KMS-11 (cell line): ENCODE results near the gene GDF10.

ENCODE experiments used
- H2AFZ ChIP-seq: fragments of 200-600 bp; sonication (generic); 2 replicates; pipeline ENCODE4 v1.6.1; 2016; ENCODE audit warnings: antibody characterized with exemption, mixed run types, low read depth
- H3K27ac ChIP-seq: fragments of 200-600 bp; sonication (generic); 2 replicates; pipeline ENCODE4 v1.6.1; 2016; ENCODE audit warnings: mild to moderate bottlenecking, mixed run types
- H3K27me3 ChIP-seq: fragments of 200-600 bp; sonication (generic); 2 replicates; pipeline ENCODE4 v1.6.1; 2017; ENCODE audit warnings: mild to moderate bottlenecking, low read depth, mixed run types, moderate library complexity; ENCODE audit not compliant: insufficient read depth
- H3K36me3 ChIP-seq: fragments of 200-600 bp; sonication (generic); 2 replicates; pipeline ENCODE4 v1.6.1; 2017; ENCODE audit warnings: mild to moderate bottlenecking, mixed run types; ENCODE audit not compliant: insufficient read depth
- H3K4me1 ChIP-seq: fragments of 200-600 bp; sonication (generic); 2 replicates; pipeline ENCODE4 v1.6.1; 2016; ENCODE audit warnings: mild to moderate bottlenecking, low read depth, mixed run types; ENCODE audit not compliant: poor library complexity, severe bottlenecking
- H3K4me2 ChIP-seq: fragments of 200-600 bp; sonication (generic); 2 replicates; pipeline ENCODE4 v1.7.0; 2016; ENCODE audit warnings: mild to moderate bottlenecking, mixed run types
- H3K4me3 ChIP-seq: fragments of 200-600 bp; sonication (generic); IDR thresholded peaks from 2 replicates; pipeline ENCODE4 v1.6.1; 2017; ENCODE audit warnings: low read depth, low read length, mixed read lengths; ENCODE audit not compliant: insufficient read depth
- H3K79me2 ChIP-seq: fragments of 200-600 bp; sonication (generic); 2 replicates; pipeline ENCODE4 v1.6.1; 2016; ENCODE audit warnings: low read depth, mixed run types; ENCODE audit not compliant: insufficient read depth
- H3K9ac ChIP-seq: fragments of 200-600 bp; sonication (generic); 2 replicates; pipeline ENCODE4 v1.6.1; 2016; ENCODE audit warnings: mild to moderate bottlenecking, mixed run types
- H4K20me1 ChIP-seq: fragments of 200-600 bp; sonication (generic); 2 replicates; pipeline ENCODE4 v1.6.1; 2016; ENCODE audit warnings: mild to moderate bottlenecking, mixed run types; ENCODE audit not compliant: insufficient read depth
- TF ChIP-seq, protein P1 (sequence below): fragments of 200-600 bp; sonication (generic); conservative IDR thresholded peaks from 2 replicates; pipeline ENCODE4 v1.6.1; 2017; ENCODE audit warnings: low read depth, mild to moderate bottlenecking, antibody characterized with exemption, low read length, moderate library complexity, mixed read lengths

GDF10 gene

DNA sequence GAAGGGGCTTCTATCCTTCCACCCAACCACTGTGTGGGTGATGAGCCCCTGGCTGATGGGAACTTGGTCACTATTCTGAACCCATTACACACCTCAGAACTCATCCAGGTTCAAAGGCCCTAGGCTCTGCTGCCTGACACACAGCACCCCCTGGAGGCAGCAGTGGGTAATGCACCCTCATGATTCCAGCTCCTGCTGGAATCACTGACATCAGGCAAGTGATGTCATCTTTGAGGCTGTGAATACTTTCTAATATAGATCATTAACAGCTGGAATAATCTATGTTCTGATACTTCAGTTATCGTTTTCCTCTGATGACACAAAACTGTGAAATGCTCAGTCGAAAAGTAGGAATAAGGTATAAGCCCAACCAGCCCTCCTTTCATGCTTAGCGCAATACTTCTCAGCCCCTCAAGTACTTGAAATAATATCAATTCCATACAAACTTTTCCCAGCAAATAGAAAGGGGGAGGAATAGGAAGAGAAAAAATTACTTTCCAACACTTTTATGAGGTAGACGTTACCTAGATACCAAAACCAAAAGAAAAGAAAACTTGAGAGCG lies 40.7 kb downstream of the GDF10 start:
- Histone ChIP-seq H3K4me1 (no peaks in the 10 kb centered on the region), H3K27me3 (no peaks in the 10 kb centered on the region), H2AFZ (no peak overlapping the region), H3K79me2 (no peaks in the 10 kb centered on the region), H4K20me1 (no peaks in the 10 kb centered on the region), H3K36me3 (no peaks in the 10 kb centered on the region), H3K9ac (no peak overlapping the region), H3K4me3 (no peak overlapping the region), H3K27ac (no peak overlapping the region), H3K4me2 (no peak overlapping the region)
- TF ChIP-seq, protein P1, sequence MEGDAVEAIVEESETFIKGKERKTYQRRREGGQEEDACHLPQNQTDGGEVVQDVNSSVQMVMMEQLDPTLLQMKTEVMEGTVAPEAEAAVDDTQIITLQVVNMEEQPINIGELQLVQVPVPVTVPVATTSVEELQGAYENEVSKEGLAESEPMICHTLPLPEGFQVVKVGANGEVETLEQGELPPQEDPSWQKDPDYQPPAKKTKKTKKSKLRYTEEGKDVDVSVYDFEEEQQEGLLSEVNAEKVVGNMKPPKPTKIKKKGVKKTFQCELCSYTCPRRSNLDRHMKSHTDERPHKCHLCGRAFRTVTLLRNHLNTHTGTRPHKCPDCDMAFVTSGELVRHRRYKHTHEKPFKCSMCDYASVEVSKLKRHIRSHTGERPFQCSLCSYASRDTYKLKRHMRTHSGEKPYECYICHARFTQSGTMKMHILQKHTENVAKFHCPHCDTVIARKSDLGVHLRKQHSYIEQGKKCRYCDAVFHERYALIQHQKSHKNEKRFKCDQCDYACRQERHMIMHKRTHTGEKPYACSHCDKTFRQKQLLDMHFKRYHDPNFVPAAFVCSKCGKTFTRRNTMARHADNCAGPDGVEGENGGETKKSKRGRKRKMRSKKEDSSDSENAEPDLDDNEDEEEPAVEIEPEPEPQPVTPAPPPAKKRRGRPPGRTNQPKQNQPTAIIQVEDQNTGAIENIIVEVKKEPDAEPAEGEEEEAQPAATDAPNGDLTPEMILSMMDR = peak; percentile 93

DNA sequence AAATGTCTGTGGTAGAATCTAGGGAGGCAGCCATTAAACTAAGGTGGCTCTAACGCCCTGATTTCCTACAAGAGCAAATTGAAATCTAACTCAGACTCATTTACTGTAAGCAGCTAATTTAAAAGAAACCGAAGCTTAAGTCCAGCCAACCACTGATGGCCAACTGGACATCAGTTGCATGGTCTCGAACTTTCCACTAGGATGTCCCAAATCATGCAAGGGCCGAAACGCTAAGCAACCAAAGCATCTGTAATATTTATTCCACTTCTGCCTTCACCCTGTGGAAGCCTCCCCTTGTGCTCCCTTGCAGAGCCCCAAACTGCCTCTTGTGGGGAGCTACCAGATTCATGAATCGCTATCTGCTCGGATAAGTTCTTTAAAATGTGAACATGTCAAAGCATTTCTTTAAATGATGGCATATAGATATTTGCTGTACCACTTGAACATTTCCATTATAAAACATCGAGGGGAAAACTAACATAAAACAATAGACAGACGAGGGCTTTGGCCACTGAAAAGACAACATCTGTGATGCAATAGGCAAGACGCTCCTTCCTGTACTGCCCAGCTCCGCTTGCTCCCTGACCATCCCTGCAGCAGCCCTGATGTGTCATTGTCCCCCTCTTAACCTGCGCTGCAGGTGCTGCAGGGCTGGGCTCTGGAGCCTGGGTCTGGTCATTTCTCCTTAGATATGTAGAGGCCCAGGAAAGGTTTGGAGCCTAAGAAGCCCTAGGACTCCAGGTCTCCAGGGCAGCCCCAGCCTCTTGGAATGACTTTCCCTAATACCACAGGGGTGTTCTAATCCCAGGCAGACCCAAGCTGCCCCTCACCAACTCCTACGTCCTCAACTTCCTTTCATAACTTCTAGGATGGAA lies 45.2 kb downstream of the GDF10 start:
- Histone ChIP-seq H4K20me1 (no peaks in the 10 kb centered on the region), H3K4me2 (no peak overlapping the region), H3K27me3 (no peaks in the 10 kb centered on the region), H3K9ac (no peak overlapping the region), H2AFZ (no peak overlapping the region), H3K36me3 (no peaks in the 10 kb centered on the region), H3K4me1 (no peaks in the 10 kb centered on the region), H3K27ac (no peak overlapping the region), H3K4me3 (no peak overlapping the region), H3K79me2 (no peaks in the 10 kb centered on the region)
- TF ChIP-seq, protein P1 = no peak

DNA sequence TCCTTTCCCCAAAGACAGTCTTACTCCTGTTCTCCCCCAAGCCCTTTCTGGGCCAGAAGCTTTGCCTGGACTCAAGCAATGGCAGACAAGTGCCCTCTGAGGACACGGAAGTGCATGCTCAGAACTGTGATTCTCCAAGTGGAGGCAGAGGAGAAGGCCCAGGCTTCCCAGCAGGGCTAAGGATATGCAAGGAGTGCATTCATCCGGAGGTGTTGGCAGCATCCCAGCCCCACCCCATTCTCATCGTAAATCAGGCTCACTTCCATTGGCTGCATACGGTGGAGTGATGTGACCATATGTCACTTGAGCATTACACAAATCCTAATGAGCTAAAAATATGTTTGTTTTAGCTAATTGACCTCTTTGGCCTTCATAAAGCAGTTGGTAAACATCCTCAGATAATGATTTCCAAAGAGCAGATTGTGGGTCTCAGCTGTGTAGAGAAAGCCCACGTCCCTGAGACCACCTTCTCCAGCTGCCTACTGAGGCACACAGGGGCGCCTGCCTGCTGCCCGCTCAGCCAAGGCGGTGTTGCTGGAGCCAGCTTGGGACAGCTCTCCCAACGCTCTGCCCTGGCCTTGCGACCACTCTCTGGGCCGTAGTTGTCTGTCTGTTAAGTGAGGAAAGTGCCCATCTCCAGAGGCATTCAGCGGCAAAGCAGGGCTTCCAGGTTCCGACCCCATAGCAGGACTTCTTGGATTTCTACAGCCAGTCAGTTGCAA lies 46.7 kb downstream of the GDF10 start:
- H3K36me3 ChIP-seq = no peaks in the 10 kb centered on the region
- H3K79me2 ChIP-seq = no peaks in the 10 kb centered on the region
- no peak overlapping the region for H3K9ac ChIP-seq
- TF ChIP-seq, protein P1 = no peak
- H3K27ac ChIP-seq = no peak overlapping the region
- H3K4me2 ChIP-seq = no peak overlapping the region
- H2AFZ ChIP-seq = no peak overlapping the region
- H4K20me1 ChIP-seq = no peaks in the 10 kb centered on the region
- H3K27me3 ChIP-seq = no peaks in the 10 kb centered on the region
- H3K4me1 ChIP-seq = no peaks in the 10 kb centered on the region
- H3K4me3 ChIP-seq = no peak overlapping the region

DNA sequence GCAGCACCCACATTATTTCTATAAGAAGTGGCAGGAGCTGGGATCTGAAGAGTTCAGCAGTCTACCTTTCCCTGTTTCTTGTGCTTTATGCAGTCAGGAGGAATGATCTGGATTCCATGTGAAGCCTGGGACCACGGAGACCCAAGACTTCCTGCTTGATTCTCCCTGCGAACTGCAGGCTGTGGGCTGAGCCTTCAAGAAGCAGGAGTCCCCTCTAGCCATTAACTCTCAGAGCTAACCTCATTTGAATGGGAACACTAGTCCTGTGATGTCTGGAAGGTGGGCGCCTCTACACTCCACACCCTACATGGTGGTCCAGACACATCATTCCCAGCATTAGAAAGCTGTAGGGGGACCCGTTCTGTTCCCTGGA lies 47.3 kb downstream of the GDF10 start:
- no peak overlapping the region for H3K27ac ChIP-seq

More for the DNA sequence above, 47.3 kb downstream of the GDF10 start:
- Histone ChIP-seq H4K20me1 (no peaks in the 10 kb centered on the region), H3K4me1 (no peaks in the 10 kb centered on the region), H2AFZ (no peak overlapping the region), H3K27me3 (no peaks in the 10 kb centered on the region), H3K79me2 (no peaks in the 10 kb centered on the region), H3K4me2 (no peak overlapping the region), H3K36me3 (no peaks in the 10 kb centered on the region), H3K9ac (no peak overlapping the region), H3K4me3 (no peak overlapping the region)
- TF ChIP-seq, protein P1 = no peak
